HepG2 (cell line): ENCODE data around the gene MTR. TPM values are rescaled to one million over a fixed set of nuclear protein-coding genes. Genes with fewer than 3 reads are reported as not detected.

Experiments used
- CTCF ChIP-seq: sonication (generic); formaldehyde crosslinking; IDR thresholded peaks from 2 replicates; pipeline ENCODE4 v1.5.0; 2020; ENCODE audit warnings: mild to moderate bottlenecking, missing genetic modification reagents, moderate library complexity
- FOXA1 ChIP-seq, 2 experiments: fragments of 450-650 bp in 1 of 2; sonication (generic) in 1 of 2; formaldehyde crosslinking in 1 of 2; IDR thresholded peaks; 2 replicates each; pipeline versions ENCODE4 v1.4.0 to v1.6.1; 2016 to 2020; ENCODE audit warnings: missing genetic modification reagents in 1 of 2
- FOXJ3 ChIP-seq: sonication (generic); formaldehyde crosslinking; IDR thresholded peaks from 2 replicates; pipeline ENCODE4 v1.4.0; 2020; ENCODE audit warnings: missing genetic modification reagents, mild to moderate bottlenecking, borderline replicate concordance
- FOXK2 ChIP-seq: fragments of 450-650 bp; IDR thresholded peaks from 2 replicates; pipeline ENCODE4 v1.6.1; 2016
- HHEX ChIP-seq: IDR thresholded peaks from 2 replicates; pipeline ENCODE4 v1.6.1; 2016; ENCODE audit warnings: control low read depth
- MBNL3 ChIP-seq: fragments of 250-450 bp; sonication (Bioruptor Pico); conservative IDR thresholded peaks from 2 replicates; pipeline ENCODE4 v1.8.0; 2022; ENCODE audit warnings: mild to moderate bottlenecking, inconsistent platforms
- NFIC ChIP-seq: IDR thresholded peaks from 2 replicates; pipeline ENCODE4 v1.6.1; 2012; ENCODE audit warnings: mild to moderate bottlenecking, low read length, inconsistent platforms
- NR2F6 ChIP-seq, 2 experiments: IDR thresholded peaks; 2 replicates each; pipeline ENCODE4 v1.6.1; 2016; ENCODE audit warnings: antibody characterized with exemption in 1 of 2, mild to moderate bottlenecking in 1 of 2
- PLRG1 ChIP-seq: fragments of 450-650 bp; conservative IDR thresholded peaks from 2 replicates; pipeline ENCODE4 v1.6.1; 2016
- RELA ChIP-seq: sonication (generic); formaldehyde crosslinking; IDR thresholded peaks from 2 replicates; pipeline ENCODE4 v1.4.0; 2020; ENCODE audit warnings: missing genetic modification reagents
- REPIN1 ChIP-seq: sonication (generic); formaldehyde crosslinking; IDR thresholded peaks from 2 replicates; pipeline ENCODE4 v1.8.0; 2022; ENCODE audit warnings: missing genetic modification reagents, low read depth, mild to moderate bottlenecking, borderline replicate concordance
- RORA ChIP-seq: sonication (generic); formaldehyde crosslinking; IDR thresholded peaks from 2 replicates; pipeline ENCODE4 v1.5.0; 2020; ENCODE audit warnings: mild to moderate bottlenecking, missing genetic modification reagents, moderate library complexity
- SIX1 ChIP-seq: sonication (generic); formaldehyde crosslinking; IDR thresholded peaks from 2 replicates; pipeline ENCODE4 v1.4.0; 2020; ENCODE audit warnings: missing genetic modification reagents, borderline replicate concordance
- STAT5B ChIP-seq: sonication (generic); formaldehyde crosslinking; IDR thresholded peaks from 2 replicates; pipeline ENCODE4 v1.4.0; 2020; ENCODE audit warnings: missing genetic modification reagents
- SUZ12 ChIP-seq: fragments of 150-350 bp; IDR thresholded peaks from 2 replicates; pipeline ENCODE4 v1.6.1; 2014; ENCODE audit warnings: low read depth, low read length
- ZBTB44 ChIP-seq: sonication (generic); formaldehyde crosslinking; IDR thresholded peaks from 2 replicates; pipeline ENCODE4 v1.4.0; 2020; ENCODE audit warnings: missing genetic modification reagents
- ZFP1 ChIP-seq: IDR thresholded peaks from 2 replicates; pipeline ENCODE4 v1.6.1; 2016
- ZNF121 ChIP-seq: sonication (generic); formaldehyde crosslinking; IDR thresholded peaks from 2 replicates; pipeline ENCODE4 v1.5.0; 2020; ENCODE audit warnings: mild to moderate bottlenecking, missing genetic modification reagents
- ZNF256 ChIP-seq: sonication (generic); formaldehyde crosslinking; conservative IDR thresholded peaks from 2 replicates; pipeline ENCODE4 v1.4.0; 2020; ENCODE audit warnings: missing genetic modification reagents
- ZNF616 ChIP-seq: sonication (generic); formaldehyde crosslinking; IDR thresholded peaks from 2 replicates; pipeline ENCODE4 v1.5.0; 2020; ENCODE audit warnings: low read depth, mild to moderate bottlenecking, missing genetic modification reagents
- ZNF710 ChIP-seq: sonication (generic); formaldehyde crosslinking; IDR thresholded peaks from 2 replicates; pipeline ENCODE4 v1.5.0; 2020; ENCODE audit warnings: mild to moderate bottlenecking, missing genetic modification reagents, borderline replicate concordance
- ZNF772 ChIP-seq: sonication (generic); formaldehyde crosslinking; IDR thresholded peaks from 2 replicates; pipeline ENCODE4 v1.5.0; 2020; ENCODE audit warnings: mild to moderate bottlenecking, missing genetic modification reagents
- ZNF800 ChIP-seq: sonication (generic); formaldehyde crosslinking; IDR thresholded peaks from 2 replicates; pipeline ENCODE4 v1.4.0; 2020; ENCODE audit warnings: missing genetic modification reagents
- ZSCAN29 ChIP-seq: sonication (generic); formaldehyde crosslinking; conservative IDR thresholded peaks from 2 replicates; pipeline ENCODE4 v1.4.0; 2020; ENCODE audit warnings: mild to moderate bottlenecking, missing genetic modification reagents
- polyA plus RNA-seq, 8 experiments: library from polyadenylated mRNA; depleted of rRNA in 3 of 8; stranded (reverse) in 7 of 8; unstranded in 1 of 8; fragments of >200 nt; fragmentation: Illumina TruSeq in 4 of 8; extraction: Trizol in 4 of 8; gene quantifications; 2 replicates each; pipeline versions ENCODE4 v1.2.1 to v1.2.3, GENCODE V29; 2011 to 2016; ENCODE audit warnings: low read depth in 4 of 8, missing spikeins in 1 of 8, mixed read lengths in 1 of 8; ENCODE audit not compliant: insufficient read depth in 1 of 8
- total RNA-seq, 5 experiments: library from RNA; depleted of rRNA; stranded (reverse); fragments of >200 nt; fragmentation: Illumina TruSeq; extraction: Trizol; gene quantifications; 2 replicates each; pipeline ENCODE4 v1.2.3, GENCODE V29; 2016; ENCODE audit warnings: low read depth in 1 of 5

MTR gene
- total and polyA plus RNA-seq, 2 of the 13 experiments (the other 11 are each of a cell fraction or from before 2014, with no cell fraction given): 16.3 to 36.1 TPM

- TF ChIP-seq CTCF (CRISPR knock-in tag) (no peak), ZNF800 (CRISPR knock-in tag) (peak; percentile 27; the same call in 1 of the 2 replicates), FOXK2 (peak; percentile 74), NFIC (peak; percentile 69; the same call in 1 of the 2 replicates), PLRG1 (no peak), SUZ12 (no peak), HHEX (CRISPR knock-in tag) (peak; percentile 65; the same call in 1 of the 2 replicates), ZNF710 (CRISPR knock-in tag) (peak; percentile 71; the same call in 1 of the 2 replicates), SIX1 (CRISPR knock-in tag) (0 out of 2 replicates have a peak, but pooled peaks have one; percentile 59), REPIN1 (CRISPR knock-in tag) (no peak), RELA (CRISPR knock-in tag) (no peak), STAT5B (no peak), ZNF616 (no peak), ZNF256 (CRISPR knock-in tag) (no peak), MBNL3 (no peak), ZBTB44 (CRISPR knock-in tag) (no peak), ZNF772 (CRISPR knock-in tag) (no peak; the same call in 1 of the 2 replicates), ZFP1 (CRISPR knock-in tag) (no peak), ZNF121 (CRISPR knock-in tag) (peak; percentile 39; the same call in 1 of the 2 replicates), ZSCAN29 (CRISPR knock-in tag) (no peak), FOXJ3 (peak; percentile 92; the same call in 1 of the 2 replicates), RORA (0 out of 2 replicates have a peak, but pooled peaks have one; percentile 47), FOXA1 (IDR thresholded peaks at IDR 0.05) (no peak), FOXA1 (CRISPR knock-in tag; IDR thresholded peaks at IDR 0.05) (peak; percentile 12; the same call in 1 of the 2 replicates), NR2F6 (IDR thresholded peaks at IDR 0.05) (peak; percentile 87), NR2F6 (CRISPR knock-in tag; IDR thresholded peaks at IDR 0.05) (peak; percentile 86)
Measured at GRCh38 chr1:236862615-236863211, 67.6 kb downstream of the MTR start (continued).
